GM21737 (cell line): ENCODE measurements around the gene PTPN14.
A peak's percentile ranks its signal among the peaks of the same experiment; 100 is the strongest.

ENCODE experiments used
- ATAC-seq: cut with Tn5 transposase; IDR thresholded peaks from one replicate; pipeline ENCODE4 v1.9.1; 2021; ENCODE audit warnings: mild to moderate bottlenecking, moderate library complexity; ENCODE audit not compliant: unreplicated experiment

Gene PTPN14

DNA sequence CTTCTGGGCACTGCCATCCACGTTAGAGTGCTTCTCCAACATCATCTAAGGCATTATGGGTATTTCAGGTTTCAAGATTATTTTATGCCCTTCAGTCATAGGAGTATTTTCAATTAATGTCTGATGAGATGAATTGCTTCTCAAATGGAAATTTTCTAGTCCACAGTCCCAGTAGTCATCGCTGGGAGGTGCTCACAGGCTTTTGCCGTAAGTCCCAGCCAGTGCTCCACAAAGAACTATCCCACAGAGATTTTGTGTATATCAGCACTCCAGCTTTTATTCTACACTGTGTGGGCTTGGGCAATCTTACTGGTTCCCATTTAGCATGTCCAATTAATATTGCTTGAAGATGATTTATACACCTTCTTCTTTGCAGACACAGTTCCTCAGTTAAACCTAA is 209.5 kb downstream of the PTPN14 start:
- ATAC-seq = no peak

GRCh38 chr1:214341459-214341858 is 209.9 kb downstream of the PTPN14 start:
- ATAC-seq = no peak

DNA sequence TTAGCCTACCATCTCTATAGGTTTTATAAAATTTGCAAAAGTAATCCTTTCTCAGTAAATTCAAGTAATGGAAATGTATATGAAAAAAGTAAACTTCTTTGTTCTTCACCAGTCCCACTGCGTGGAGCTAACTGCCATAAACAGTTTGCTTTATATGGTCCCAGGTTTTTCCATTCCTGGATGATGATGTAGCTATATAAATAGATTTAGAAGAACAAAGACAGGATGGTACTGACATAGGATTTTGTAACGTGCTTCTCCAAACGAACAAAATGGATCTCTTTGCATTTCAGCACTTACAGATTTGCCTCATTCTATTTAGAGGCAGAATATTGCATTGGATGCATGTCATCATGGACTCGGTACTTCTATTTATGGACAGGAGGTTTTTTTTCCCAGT is 213.2 kb downstream of the PTPN14 start:
- ATAC-seq = no peak

GRCh38 chr1:214337511-214337910 is 213.9 kb downstream of the PTPN14 start:
- ATAC-seq = no peak

GRCh38 chr1:214337015-214337414 is 214.4 kb downstream of the PTPN14 start:
- ATAC-seq = no peak

GRCh38 chr1:214335567-214335966 is 215.8 kb downstream of the PTPN14 start:
- no peak for ATAC-seq

- ATAC-seq = no peak
Measured at GRCh38 chr1:214332946-214333798, 218.2 kb downstream of the PTPN14 start.

DNA sequence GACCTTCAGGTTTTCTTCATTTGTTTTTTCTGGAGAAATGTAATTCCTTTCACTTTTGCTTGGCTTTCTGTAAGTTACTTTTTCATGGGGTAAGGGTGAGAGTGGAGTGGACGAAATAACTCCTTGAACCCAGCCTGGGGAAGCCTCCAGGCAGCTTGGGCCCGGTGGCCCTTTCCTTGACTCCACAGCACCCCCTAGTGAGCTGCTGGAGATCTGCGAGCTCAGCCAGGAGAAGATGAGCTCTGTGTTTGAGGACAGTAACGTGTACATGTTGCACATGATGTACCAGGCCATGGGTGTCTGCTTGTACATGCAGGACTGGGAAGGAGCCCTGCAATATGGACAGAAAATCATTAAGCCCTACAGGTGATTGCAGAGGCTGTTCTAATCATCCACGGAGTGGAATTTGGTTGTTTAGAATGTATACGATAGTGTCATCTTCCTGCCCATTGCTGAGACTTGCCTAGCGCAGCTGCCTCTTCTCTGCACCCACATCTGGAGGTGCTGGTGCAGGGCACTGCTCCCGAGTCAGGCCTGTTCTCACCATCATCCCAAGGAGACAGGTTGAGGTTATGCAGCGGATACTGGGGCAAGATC is 219.5 kb downstream of the PTPN14 start:
- ATAC-seq = no peak

DNA sequence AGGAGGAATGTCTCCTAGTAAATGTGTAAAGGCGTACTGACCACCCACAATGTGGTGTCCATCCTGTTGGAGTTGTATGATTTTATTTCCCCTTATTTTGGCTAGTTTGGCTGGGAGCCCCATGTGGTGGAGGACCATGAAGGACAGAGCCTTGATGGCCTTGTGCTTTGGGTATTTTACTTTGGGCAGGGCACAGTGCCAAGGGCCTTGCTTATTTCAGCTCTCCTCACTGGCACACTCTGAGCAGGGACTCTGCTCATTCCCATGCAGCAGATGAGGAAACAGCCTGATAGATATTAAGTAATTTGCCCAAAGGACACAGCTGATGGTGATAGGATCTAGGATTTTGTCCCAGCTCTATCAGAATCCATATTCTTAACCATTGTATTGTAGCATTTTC is 220.2 kb downstream of the PTPN14 start:
- no peak for ATAC-seq

DNA sequence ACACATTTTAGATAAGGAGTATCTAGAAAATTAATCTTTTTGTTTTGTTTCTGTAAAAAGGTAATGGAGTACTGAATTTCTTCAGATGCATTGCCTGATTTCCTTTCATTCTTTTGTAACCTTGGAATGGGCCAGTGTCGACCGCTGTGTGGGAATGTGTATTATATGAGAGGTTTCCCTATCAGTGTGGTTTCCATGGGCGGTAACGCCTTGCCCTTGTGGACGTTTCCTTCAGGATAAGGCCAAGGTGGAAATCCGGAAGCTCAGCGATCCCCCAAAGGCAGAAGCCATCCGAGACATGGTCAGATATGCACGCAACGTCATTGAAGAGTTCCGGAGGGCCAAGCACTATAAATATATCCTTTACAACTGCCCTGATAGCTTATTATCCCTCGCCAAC is 220.7 kb downstream of the PTPN14 start:
- no peak for ATAC-seq

DNA sequence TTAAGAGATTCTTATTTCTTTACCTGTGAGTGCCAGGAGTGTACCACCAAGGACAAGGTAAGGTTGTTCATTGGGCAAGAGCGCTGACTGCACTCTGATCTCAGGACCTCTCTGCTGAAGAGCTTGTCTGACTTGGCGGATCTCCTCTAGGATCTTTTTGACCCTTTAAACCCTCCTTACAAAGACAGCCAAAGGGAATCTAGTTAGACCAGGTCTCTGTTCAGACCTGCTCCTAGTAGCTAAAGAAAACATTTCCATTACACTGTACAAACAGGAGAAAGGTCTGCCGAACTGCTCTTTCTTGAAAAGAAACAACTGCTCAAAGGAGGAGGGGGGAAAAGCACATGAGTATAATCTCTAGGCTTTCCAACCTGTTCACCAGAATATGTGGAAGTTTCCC is 221.2 kb downstream of the PTPN14 start:
- ATAC-seq = no peak

DNA sequence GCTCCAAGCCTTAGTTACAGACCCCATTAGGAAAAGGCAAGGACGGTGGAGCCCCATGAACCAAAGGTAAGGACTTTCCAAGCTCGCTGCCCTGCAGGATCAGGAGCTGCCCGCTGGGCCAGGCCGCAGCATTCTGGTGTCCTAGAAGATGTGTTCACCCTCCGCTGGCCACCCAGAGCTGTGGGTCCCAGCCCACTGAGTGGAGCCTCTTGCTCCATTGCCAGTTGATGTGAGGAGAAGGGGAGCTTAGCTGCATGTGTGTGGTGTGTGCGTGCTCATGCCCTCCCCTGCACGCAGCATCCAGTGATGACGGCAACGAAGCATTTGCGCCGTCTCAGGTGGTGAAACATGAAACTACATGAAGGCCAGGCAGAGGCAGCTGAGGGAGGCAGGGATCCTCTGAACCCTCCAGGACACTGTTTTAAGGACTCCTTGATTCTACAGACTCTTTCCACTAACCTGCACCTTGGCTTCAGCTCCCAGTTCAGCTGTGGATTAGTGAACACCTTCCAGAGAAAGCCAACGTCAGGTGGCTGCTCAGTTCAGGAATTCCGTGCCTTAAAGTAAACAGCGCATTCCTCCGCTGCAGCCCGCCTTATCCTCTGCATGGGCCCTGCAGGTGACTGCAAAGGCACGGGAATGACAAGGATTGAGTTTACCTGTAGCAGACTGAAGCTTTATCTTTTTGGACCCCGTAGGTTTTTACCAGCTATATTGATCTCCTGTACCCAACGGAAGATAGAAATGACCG is 221.8 kb downstream of the PTPN14 start:
- ATAC-seq = no peak

DNA sequence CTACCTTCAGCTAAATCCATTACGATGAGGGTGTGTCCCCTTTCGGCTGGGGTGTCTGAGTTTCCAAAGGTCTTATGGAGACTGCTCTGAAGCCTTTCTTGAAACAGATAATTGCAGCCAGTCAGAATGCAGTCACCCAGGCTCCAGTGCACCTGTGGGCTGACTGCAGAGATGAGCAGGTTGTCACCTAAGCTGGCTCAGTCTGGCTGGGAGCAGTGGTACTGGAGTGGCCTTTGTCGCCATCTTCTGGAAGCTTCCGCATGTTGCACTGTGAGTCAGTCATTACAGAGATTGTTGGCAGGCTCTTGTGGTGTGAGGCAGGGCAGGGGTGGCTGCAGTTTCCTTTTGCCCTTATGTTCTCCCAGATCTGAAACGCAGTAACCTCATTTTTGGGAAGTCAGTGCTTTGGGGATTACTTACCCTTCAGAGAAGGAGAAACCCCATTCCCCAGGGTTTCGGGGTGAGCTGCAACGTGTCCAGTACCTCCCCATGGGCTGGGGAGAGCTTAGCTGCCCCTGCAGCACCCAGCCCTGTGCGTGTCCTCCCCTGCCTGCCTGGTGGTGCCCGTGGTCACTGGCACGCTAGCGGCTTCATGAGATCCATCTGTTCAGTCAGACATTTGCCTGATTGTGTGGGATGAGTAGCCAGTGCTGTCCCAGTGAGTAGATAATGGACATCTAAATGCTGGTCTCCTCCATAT is 222.5 kb downstream of the PTPN14 start:
- ATAC-seq = peak; percentile 95

DNA sequence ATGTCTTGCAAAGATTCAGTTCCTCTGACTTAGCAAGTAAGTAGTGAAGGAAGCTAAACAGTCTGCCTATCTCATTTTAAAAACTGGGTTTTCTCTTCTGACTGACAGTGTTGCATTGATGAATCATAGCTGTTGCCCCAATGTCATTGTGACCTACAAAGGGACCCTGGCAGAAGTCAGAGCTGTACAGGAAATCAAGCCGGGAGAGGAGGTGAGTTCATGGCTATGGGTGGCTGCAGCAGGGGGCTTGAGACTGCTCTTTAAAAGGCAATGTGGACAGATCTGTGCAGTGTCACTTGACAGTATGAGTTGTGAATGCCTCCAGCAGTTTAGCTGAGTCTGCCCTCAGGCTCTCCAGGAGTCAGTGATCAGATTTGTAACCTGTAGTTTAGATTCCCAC is 223.9 kb downstream of the PTPN14 start:
- no peak for ATAC-seq

DNA sequence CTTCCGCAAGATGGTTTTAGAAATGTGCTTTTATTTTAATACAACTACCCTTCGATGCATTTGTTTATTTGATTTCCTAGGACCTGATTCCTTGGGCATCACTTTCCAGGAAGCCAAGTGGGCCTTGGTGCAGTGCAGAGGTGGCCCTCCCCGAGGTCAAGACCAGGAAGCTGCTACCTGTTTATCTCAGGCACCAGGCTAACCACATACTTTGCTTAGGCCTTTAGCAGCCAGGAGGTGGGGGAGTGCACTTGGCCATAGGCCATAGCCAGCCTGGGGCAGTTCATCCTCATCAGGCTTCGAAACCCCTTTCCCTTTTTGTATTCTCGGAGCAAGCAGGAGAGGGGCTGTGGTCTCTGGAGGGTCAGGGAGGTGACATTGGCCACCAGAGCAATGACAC is 225.0 kb downstream of the PTPN14 start:
- peak; percentile 42 for ATAC-seq

DNA sequence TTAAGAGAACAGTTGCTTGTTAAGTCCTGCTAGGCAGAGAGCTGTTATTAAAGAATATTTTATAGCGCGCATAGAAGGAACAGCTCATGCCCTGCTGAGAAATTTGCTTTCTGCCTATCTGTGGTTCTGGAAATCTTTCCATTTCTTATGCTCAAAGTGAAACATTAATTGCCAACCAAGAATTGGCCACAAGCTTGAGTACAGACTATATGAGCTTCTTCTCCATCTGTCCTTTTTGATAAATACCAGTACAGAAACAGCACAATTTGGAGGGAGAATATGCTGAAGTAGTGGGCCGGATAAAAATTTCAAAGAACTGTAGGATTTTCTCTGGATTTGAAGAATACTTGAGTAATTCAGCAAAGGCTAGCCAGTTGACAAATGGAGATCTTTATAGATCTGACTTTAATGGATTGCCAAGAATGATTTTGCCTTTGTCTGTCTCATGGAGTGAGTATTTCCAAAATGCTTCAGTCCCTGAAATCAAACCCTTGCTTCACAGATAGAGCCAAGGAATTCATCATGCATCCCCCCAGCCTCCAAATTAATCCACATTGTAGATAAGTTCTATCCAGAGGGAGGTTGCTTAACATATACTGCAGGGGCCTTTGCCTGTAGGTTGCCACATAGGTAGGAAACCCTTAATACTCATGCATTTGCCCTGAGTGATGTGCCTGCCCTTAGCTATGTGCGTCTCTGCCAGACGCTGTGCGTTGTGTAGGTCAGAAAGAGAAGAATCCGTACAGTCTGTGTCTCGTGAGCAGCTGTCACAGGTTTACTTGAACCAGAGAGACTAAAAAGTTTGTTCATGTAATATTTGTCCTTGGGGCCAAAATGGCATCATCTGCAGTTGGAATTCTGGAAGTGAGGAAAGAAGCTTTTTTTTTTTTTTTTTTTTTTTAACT is 226.3 kb downstream of the PTPN14 start:
- ATAC-seq = no peak

- no peak for ATAC-seq
Measured at GRCh38 chr1:214321705-214322453, 229.5 kb downstream of the PTPN14 start.

DNA sequence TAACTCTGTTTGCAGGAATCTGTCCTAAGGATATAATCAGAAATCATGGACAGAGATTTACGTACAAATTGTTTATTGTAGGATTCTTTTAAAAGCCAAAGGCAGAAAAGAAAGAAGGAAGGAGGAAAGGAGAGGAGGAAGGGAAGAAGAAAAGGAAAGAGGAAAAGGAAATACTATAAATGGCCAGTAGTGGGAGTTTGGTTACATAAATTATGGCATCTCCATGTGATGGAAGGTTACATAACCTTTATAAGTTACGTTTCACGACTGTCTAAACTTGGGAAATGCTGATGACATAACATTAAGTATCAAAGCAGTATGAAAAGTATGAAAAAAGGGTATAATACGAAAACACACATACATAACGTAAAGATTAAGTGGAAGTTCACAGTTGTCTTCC is 231.5 kb downstream of the PTPN14 start:
- no peak for ATAC-seq

DNA sequence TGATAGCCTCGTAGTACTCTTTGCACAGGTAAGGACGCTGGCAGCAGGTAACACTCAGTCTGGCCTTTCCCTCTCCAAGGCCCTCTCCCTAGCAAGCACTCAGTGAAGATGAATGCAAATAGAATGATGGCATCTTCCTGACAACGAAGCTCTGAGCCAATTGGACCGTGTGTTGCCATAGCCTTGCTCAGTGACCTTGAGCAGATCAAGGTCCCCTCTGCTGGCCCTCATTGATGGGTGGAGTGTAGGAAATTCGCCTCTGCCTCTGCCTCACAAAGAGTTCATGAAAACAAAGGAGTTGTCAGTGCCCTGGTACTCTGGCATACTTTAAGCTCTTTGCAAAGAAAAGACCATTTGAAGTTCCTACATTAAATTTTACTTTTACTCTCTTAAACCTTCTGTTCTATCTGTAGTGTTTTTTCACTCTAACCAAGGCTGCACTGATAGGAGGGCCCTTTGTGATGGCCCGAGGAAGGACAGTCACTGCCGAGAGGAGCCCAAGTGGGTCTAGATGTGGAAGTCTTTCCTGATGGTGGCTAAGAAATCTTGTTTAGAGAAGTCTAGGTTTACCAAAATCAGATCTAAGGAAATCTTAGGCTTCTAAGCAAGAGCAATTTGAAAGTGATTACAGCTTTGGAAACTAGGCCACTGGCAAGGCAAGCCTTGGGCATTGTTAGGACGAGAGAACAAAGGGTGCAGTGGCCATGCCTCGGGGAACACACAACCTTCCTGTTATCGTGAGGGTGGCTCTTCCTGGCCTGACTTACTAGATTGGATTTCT is 232.3 kb downstream of the PTPN14 start:
- ATAC-seq = no peak
